GM21367 (cell line): Measurements from ENCODE around the gene RNF220.
A peak's percentile ranks its signal among the peaks of the same experiment; 100 is the strongest.
"Not testable (repeated sequence)": the region's sequence is repeated elsewhere in the genome, so short reads cannot be mapped to it uniquely, and the experiment has no call there.

Experiments
- ATAC-seq: cut with Tn5 transposase; IDR thresholded peaks from one replicate; pipeline ENCODE4 v1.9.1; 2021; ENCODE audit not compliant: unreplicated experiment

RNF220 gene

GRCh38 chr1:44695671-44696070 lies 290.6 kb downstream of the RNF220 start:
- ATAC-seq = no peak

GRCh38 chr1:44696101-44696500 lies 291.0 kb downstream of the RNF220 start:
- no peak for ATAC-seq

DNA sequence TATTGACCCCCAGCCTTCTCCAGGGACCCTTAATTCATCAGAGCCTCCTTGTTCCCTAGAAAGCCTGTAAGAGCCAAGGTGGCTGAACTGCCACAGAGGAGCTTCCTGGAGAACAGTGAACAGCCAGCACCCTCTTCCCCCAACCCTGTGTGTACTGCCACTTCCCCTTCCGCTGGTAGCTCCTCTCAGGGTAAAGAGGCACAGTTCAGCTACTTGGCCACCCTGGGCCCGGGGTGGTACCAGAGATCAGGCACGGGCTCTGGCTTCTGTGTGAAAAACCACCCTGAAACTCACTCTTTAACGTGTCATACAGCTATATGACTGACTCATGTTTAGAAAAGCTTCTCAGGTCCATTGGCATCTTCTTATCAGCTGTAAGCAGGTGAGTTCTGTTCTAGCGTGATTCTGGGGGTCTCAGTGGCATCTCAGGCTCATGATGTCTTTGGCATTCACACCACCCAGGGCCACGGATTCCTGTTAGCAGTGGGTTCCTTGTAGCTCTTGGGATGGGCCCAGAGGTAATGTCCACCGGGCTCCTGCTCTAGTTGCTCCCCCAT lies 291.8 kb downstream of the RNF220 start:
- ATAC-seq = peak; percentile 45

DNA sequence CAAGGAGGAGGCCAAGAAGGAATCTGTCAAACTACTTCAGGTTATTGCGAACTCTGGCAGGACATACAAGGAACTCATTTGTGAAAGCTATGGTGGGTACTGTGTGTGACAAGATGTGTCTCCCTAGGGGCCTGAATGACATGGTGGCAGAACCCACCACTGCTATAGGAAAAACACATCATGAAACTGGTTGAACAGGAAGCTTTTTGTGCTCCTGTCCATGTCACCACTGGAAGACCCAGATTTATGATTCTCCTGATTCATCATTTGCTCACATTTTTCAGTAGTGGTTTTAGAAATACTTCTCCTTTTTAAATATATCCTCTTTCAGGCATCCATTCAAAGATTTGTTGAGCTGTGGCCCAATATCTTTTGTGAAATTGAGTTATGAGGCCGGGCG lies 293.1 kb downstream of the RNF220 start:
- no peak for ATAC-seq

- ATAC-seq = not testable (repeated sequence)
Measured at GRCh38 chr1:44699375-44699774, 294.3 kb downstream of the RNF220 start.

GRCh38 chr1:44700573-44700972 lies 295.5 kb downstream of the RNF220 start:
- no peak for ATAC-seq

- no peak for ATAC-seq
Measured at GRCh38 chr1:44701141-44701573, 296.1 kb downstream of the RNF220 start.
